ENCODE results near the gene CCDC8. TPM values are rescaled to one million over a fixed set of nuclear protein-coding genes. Genes with fewer than 3 reads are reported as not detected.
A peak's percentile ranks its signal among the peaks of the same experiment; 100 is the strongest.

CCDC8 gene
- total RNA-seq, 1 experiment from 2014 or later = 27.5 TPM

GRCh38 chr19:46390866-46391265, 22.5 kb downstream of the CCDC8 start:
- Histone ChIP-seq H2BK5ac (ENCODE audit: insufficient read length, low read length) (no peak overlapping the region), H3K23me2 (ENCODE audit: insufficient read length, low read depth, low read length, poor library complexity, severe bottlenecking) (no peaks in the 10 kb centered on the region), H3K27ac (ENCODE audit: insufficient read length, low read depth, low read length) (no peak overlapping the region)

More at GRCh38 chr19:46390866-46391265, 22.5 kb downstream of the CCDC8 start:
- Histone ChIP-seq H2BK120ac (ENCODE audit: low read depth, low read length, poor library complexity, severe bottlenecking) (no peak overlapping the region), H3K4ac (ENCODE audit: low read depth, low read length) (no peak overlapping the region), H4K20me1 (ENCODE audit: control insufficient read depth, insufficient read depth, insufficient read length) (no peaks in the 10 kb centered on the region), H2BK15ac (ENCODE audit: low read depth, low read length) (no peak overlapping the region), H3K27me3 (ENCODE audit: insufficient read depth, low read length) (no peaks in the 10 kb centered on the region), H3K4me2 (ENCODE audit: insufficient read depth, insufficient read length, low read length) (no peak overlapping the region), H3T11ph (ENCODE audit: low read length) (no peak overlapping the region), H4K5ac (ENCODE audit: insufficient read length, low read depth, low read length) (no peak overlapping the region), H2BK12ac (ENCODE audit: insufficient read length, low read depth, low read length) (no peak overlapping the region), H4K91ac (ENCODE audit: insufficient read length, low read depth, low read length) (no peak overlapping the region), H3K14ac (ENCODE audit: insufficient read depth, low read length) (no peak overlapping the region), H2AFZ (ENCODE audit: low read length) (no peak overlapping the region), H2AK5ac (ENCODE audit: insufficient read length, low read length) (no peak overlapping the region), H3K9me3 (ENCODE audit: control insufficient read depth, low read depth, low read length) (no peaks in the 10 kb centered on the region), H3K4me1 (ENCODE audit: insufficient read depth, low read length) (no peaks in the 10 kb centered on the region), H3K79me1 (ENCODE audit: insufficient read depth, low read depth, low read length, poor library complexity, severe bottlenecking) (no peaks in the 10 kb centered on the region), H3K79me2 (ENCODE audit: insufficient read depth, low read length) (no peaks in the 10 kb centered on the region), H3K9ac (ENCODE audit: extremely low read depth, insufficient read length, low read length) (no peak overlapping the region), H4K8ac (replicated peaks; ENCODE audit: insufficient read length, low read depth, low read length) (no peak overlapping the region), H2BK20ac (ENCODE audit: low read depth, low read length, poor library complexity, severe bottlenecking) (no peak overlapping the region), H3K18ac (ENCODE audit: insufficient read length, low read depth, low read length) (no peak overlapping the region), H3K23ac (ENCODE audit: insufficient read length, low read depth, low read length) (no peak overlapping the region), H3K56ac (ENCODE audit: insufficient read length, low read depth, low read length) (no peak overlapping the region)
- TF ChIP-seq, protein P1, sequence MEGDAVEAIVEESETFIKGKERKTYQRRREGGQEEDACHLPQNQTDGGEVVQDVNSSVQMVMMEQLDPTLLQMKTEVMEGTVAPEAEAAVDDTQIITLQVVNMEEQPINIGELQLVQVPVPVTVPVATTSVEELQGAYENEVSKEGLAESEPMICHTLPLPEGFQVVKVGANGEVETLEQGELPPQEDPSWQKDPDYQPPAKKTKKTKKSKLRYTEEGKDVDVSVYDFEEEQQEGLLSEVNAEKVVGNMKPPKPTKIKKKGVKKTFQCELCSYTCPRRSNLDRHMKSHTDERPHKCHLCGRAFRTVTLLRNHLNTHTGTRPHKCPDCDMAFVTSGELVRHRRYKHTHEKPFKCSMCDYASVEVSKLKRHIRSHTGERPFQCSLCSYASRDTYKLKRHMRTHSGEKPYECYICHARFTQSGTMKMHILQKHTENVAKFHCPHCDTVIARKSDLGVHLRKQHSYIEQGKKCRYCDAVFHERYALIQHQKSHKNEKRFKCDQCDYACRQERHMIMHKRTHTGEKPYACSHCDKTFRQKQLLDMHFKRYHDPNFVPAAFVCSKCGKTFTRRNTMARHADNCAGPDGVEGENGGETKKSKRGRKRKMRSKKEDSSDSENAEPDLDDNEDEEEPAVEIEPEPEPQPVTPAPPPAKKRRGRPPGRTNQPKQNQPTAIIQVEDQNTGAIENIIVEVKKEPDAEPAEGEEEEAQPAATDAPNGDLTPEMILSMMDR (conservative IDR thresholded peaks at IDR 0.05) = no peak
- DNase-seq = no peak
- Mint-ChIP-seq H3K27ac (peak overlapping the region in 2 of 3 experiments; percentile 44 to 88; a peak in 1 of 7 replicates), H3K9me3 (peaks cover 2 to 5% of the 10 kb centered on the region in 2 experiments; a peak in 2 of 5 replicates), H3K36me3 (ENCODE audit: insufficient read depth in 1 of 3, low read depth in 3 of 3) (peaks cover 43 to 61% (median 48%) of the 10 kb centered on the region in 3 experiments), H3K4me1 (peaks cover 7 to 32% of the 10 kb centered on the region in 2 experiments; a peak in 3 of 4 replicates), H3K4me3 (no peak overlapping the region), H3K27me3 (ENCODE audit: low read depth) (no peaks in the 10 kb centered on the region)
- WGBS (ENCODE audit: extremely low coverage, insufficient read length, low lambda C conversion rate) = no CpG with 5 or more reads among the region's 18 CpGs
